ENCODE data around the gene PDE6A.

DNA sequence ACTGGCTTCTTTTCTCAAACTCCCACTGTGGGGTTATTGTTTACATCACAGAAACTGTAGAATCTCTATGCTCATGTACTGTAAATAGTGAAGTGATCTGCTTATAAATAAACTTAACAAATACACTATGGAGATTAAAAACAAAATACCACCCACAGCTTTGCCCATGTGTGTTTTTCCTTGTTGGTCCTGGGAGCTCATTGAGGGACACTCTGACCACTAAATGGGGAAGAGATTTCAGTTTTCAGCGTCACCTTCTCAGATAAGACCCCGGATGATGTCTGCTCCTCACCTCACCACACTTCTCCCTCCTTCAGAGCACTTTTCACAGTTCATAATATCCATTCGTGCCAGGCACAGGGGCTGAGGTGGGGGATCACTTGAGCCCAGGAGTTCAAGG is 89.7 kb downstream of the PDE6A start:
- no peak for TF ChIP-seq CTCF (IDR thresholded peaks at IDR 0.05)
- TF ChIP-seq EP300 (IDR thresholded peaks at IDR 0.05): no peak

All from tibial nerve (tissue), 4 donors.